Keratinocyte (primary cell): ENCODE data around the gene PICALM. TPM values are rescaled to one million over a fixed set of nuclear protein-coding genes. Genes with fewer than 3 reads are reported as not detected.

Experiments used
- DNase-seq: peaks from one replicate; pipeline ENCODE4 v3.0.0-alpha.2; 2011; ENCODE audit warnings: low read depth, missing footprints, low spot score
- FAIRE-seq: peaks from 2 replicates; lab custom pipeline; 2011; peaks lifted over from hg19 to GRCh38; lab: Jason Lieb, UNC
- H2AFZ ChIP-seq: 2 replicates; pipeline ENCODE4 v1.6.0; 2012; ENCODE audit warnings: low read length, control low read depth, inconsistent platforms; ENCODE audit not compliant: control insufficient read depth
- H3K27ac ChIP-seq: 2 replicates; pipeline ENCODE4 v1.5.1; 2011; ENCODE audit warnings: low read length; ENCODE audit not compliant: control insufficient read depth, insufficient read depth
- H3K27me3 ChIP-seq: 3 replicates; pipeline ENCODE4 v1.6.0; 2011; ENCODE audit warnings: low read length; ENCODE audit not compliant: control insufficient read depth, insufficient read depth; ENCODE audit errors: extremely low read depth
- H3K36me3 ChIP-seq, 2 experiments: 2 replicates in 1 of 2; 3 replicates in 1 of 2; pipeline ENCODE4 v1.5.1; 2011; ENCODE audit warnings: low read length in 2 of 2, mild to moderate bottlenecking in 1 of 2; ENCODE audit not compliant: control insufficient read depth in 2 of 2, insufficient read depth in 2 of 2; ENCODE audit errors: extremely low read depth in 1 of 2
- H3K4me1 ChIP-seq: 3 replicates; pipeline ENCODE4 v1.5.1; 2011; ENCODE audit warnings: low read length; ENCODE audit not compliant: control insufficient read depth, insufficient read depth; ENCODE audit errors: extremely low read depth
- H3K4me2 ChIP-seq: 3 replicates; pipeline ENCODE4 v1.6.0; 2011; ENCODE audit warnings: low read depth, low read length; ENCODE audit not compliant: control insufficient read depth, insufficient read depth; ENCODE audit errors: extremely low read depth
- H3K4me3 ChIP-seq, 3 experiments: fragments of 200-600 bp in 1 of 3; sonication (generic) in 1 of 3; 2 replicates in 2 of 3; 3 replicates in 1 of 3; pipeline ENCODE4 v1.5.1; 2011 to 2016; ENCODE audit warnings: low read length in 3 of 3, mild to moderate bottlenecking in 3 of 3, control low read depth in 2 of 3, inconsistent platforms in 1 of 3, low read depth in 1 of 3, mixed read lengths in 1 of 3, mixed run types in 1 of 3, moderate library complexity in 1 of 3; ENCODE audit not compliant: control insufficient read depth in 2 of 3, insufficient read depth in 2 of 3; ENCODE audit errors: extremely low read depth in 1 of 3
- H3K79me2 ChIP-seq: 2 replicates; pipeline ENCODE4 v1.6.0; 2012; ENCODE audit warnings: low read length; ENCODE audit not compliant: control insufficient read depth, insufficient read depth
- H3K9ac ChIP-seq: 3 replicates; pipeline ENCODE4 v1.6.0; 2011; ENCODE audit warnings: low read length; ENCODE audit not compliant: control insufficient read depth, insufficient read depth; ENCODE audit errors: extremely low read depth
- H3K9me1 ChIP-seq: 3 replicates; pipeline ENCODE4 v1.6.0; 2011; ENCODE audit warnings: low read length; ENCODE audit not compliant: control insufficient read depth, insufficient read depth; ENCODE audit errors: extremely low read depth
- H3K9me3 ChIP-seq: 2 replicates; pipeline ENCODE4 v1.5.1; 2012; ENCODE audit warnings: low read depth, low read length; ENCODE audit not compliant: control insufficient read depth
- H4K20me1 ChIP-seq: 3 replicates; pipeline ENCODE4 v1.6.0; 2011; ENCODE audit warnings: low read length; ENCODE audit not compliant: control insufficient read depth, insufficient read depth; ENCODE audit errors: extremely low read depth
- CTCF ChIP-seq, 3 experiments: IDR thresholded peaks in 1 of 3; conservative IDR thresholded peaks in 1 of 3; optimal IDR thresholded peaks in 1 of 3; 2 replicates in 2 of 3; 3 replicates in 1 of 3; pipeline versions ENCODE3 to v1.5.1; 2011; ENCODE audit warnings: low read length in 3 of 3, mild to moderate bottlenecking in 3 of 3, moderate library complexity in 2 of 3, control low read depth in 1 of 3, inconsistent platforms in 1 of 3; ENCODE audit not compliant: insufficient read depth in 2 of 3; ENCODE audit errors: extremely low read depth in 1 of 3
- EZH2 ChIP-seq: IDR thresholded peaks from one replicate; pipeline ENCODE4 v1.6.1; 2012; ENCODE audit warnings: inconsistent platforms, mild to moderate bottlenecking, low read length, moderate library complexity
- dilution Hi-C: fragments of 300-500 bp; cut with MboI; formaldehyde crosslinking; loops from one replicate; pipeline ENCODE4 v1.7.0; 2020; ENCODE audit warnings: low sequenced_read_pairs; ENCODE audit not compliant: extremely low pct_ligation_motif_present
- polyA plus RNA-seq, 5 experiments: library from polyadenylated mRNA; depleted of rRNA in 3 of 5; stranded (reverse) in 3 of 5; stranded (forward) in 1 of 5; unstranded in 1 of 5; fragments of >200 nt; gene quantifications; 1 replicate in 1 of 5; 2 replicates in 3 of 5; 3 replicates in 1 of 5; pipeline versions ENCODE4 v1.2.1 to v1.2.3, GENCODE V29; 2011 to 2012; ENCODE audit warnings: missing spikeins in 2 of 5, low read depth in 1 of 5, low replicate concordance in 1 of 5

Gene PICALM
- polyA plus RNA-seq, 1 donor (not counting 4 experiments of a cell fraction or from before 2014, with no cell fraction given): 293 TPM

GRCh38 chr11:86035164-86035563 lies 33.7 kb downstream of the PICALM start:
- no peak for TF ChIP-seq CTCF (optimal IDR thresholded peaks at IDR 0.05 in 1 of 3, IDR thresholded peaks at IDR 0.05 in 1 of 3, conservative IDR thresholded peaks at IDR 0.05 in 1 of 3; ENCODE audit: extremely low read depth in 1 of 3, insufficient read depth in 2 of 3, low read length in 3 of 3)
- no peak for TF ChIP-seq EZH2
- no peak overlapping the region for H3K4me2 ChIP-seq
- H3K9me1 ChIP-seq: peaks cover 2% of the 10 kb centered on the region
- FAIRE-seq: no peak
- H3K9me3 ChIP-seq: no peaks in the 10 kb centered on the region
- no peaks in the 10 kb centered on the region for H3K4me1 ChIP-seq
- no peak overlapping the region for H3K27ac ChIP-seq
- H3K9ac ChIP-seq: no peak overlapping the region
- peaks cover 95% of the 10 kb centered on the region for H3K79me2 ChIP-seq
- dilution Hi-C loops: loop anchor here (25.0 kb wide), 1 partner anchor 177 kb away; no protein-coding TSS in a partner anchor
- H2AFZ ChIP-seq: no peak overlapping the region
- peaks cover 0 to 6% of the 10 kb centered on the region in 2 experiments for H3K36me3 ChIP-seq
- H4K20me1 ChIP-seq: peaks cover 4% of the 10 kb centered on the region
- no peak for DNase-seq
- no peaks in the 10 kb centered on the region for H3K27me3 ChIP-seq
- H3K4me3 ChIP-seq: no peak overlapping the region

- TF ChIP-seq CTCF (optimal IDR thresholded peaks at IDR 0.05 in 1 of 3, IDR thresholded peaks at IDR 0.05 in 1 of 3, conservative IDR thresholded peaks at IDR 0.05 in 1 of 3; ENCODE audit: extremely low read depth in 1 of 3, insufficient read depth in 2 of 3, low read length in 3 of 3): no peak
- TF ChIP-seq EZH2: no peak
- Histone ChIP-seq H2AFZ (no peak overlapping the region), H3K36me3 (peaks cover 0 to 6% of the 10 kb centered on the region in 2 experiments), H3K9me1 (peaks cover 2% of the 10 kb centered on the region), H3K4me3 (no peak overlapping the region), H3K27me3 (no peaks in the 10 kb centered on the region), H3K27ac (no peak overlapping the region), H3K4me1 (no peaks in the 10 kb centered on the region), H4K20me1 (peaks cover 4% of the 10 kb centered on the region), H3K9ac (no peak overlapping the region), H3K9me3 (no peaks in the 10 kb centered on the region), H3K4me2 (no peak overlapping the region), H3K79me2 (peaks cover 93% of the 10 kb centered on the region)
- dilution Hi-C loops: loop anchor here (25.0 kb wide), 1 partner anchor 178 kb away; no protein-coding TSS in a partner anchor
- FAIRE-seq: no peak
- DNase-seq: no peak
Observed at GRCh38 chr11:86034710-86035109, 34.2 kb downstream of the PICALM start.
